ENCODE results near the gene ETNPPL. TPM values are rescaled to one million over a fixed set of nuclear protein-coding genes. Genes with fewer than 3 reads are reported as not detected.

The ETNPPL gene
- total RNA-seq, 1 donor from 2014 or later, result 2.9 TPM

DNA sequence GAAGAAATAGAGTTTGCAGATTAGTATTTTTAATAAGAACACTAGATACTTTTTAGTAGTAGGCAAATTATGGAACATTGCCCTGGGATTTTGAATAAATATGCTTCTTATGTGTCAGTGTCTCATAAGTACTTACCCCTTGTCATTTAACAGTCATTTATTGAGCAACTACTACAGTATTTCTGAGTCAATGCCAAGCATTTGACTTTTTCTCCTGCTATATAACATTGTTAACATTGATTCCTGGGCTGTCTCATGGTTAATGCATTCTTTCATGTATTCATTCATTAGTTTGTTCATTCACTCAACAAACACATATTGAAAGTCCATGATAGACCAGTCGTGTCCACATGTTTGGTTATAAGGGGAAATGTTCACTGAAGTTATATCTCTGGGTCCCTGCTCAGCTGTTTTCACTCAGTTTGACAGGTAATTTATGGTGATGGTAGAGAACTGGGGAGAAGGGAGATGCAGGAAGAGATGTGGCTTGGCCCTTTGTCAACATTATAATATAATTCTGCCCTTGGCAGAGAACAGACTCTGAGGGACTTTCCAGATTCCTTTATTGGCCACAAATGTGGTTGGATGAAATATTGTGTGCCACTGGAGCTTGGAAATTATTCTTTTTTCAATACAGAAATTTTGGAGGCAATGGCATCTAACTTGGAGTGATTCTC, 62.6 kb downstream of the ETNPPL start:
- Mint-ChIP-seq H3K27me3 (no peaks in the 10 kb centered on the region), H3K9me3 (no peaks in the 10 kb centered on the region), H3K27ac (no peak overlapping the region), H3K4me3 (no peak overlapping the region), H3K36me3 (no peaks in the 10 kb centered on the region), H3K4me1 (ENCODE audit: unreplicated experiment) (no peaks in the 10 kb centered on the region)
- TF ChIP-seq, protein P1, sequence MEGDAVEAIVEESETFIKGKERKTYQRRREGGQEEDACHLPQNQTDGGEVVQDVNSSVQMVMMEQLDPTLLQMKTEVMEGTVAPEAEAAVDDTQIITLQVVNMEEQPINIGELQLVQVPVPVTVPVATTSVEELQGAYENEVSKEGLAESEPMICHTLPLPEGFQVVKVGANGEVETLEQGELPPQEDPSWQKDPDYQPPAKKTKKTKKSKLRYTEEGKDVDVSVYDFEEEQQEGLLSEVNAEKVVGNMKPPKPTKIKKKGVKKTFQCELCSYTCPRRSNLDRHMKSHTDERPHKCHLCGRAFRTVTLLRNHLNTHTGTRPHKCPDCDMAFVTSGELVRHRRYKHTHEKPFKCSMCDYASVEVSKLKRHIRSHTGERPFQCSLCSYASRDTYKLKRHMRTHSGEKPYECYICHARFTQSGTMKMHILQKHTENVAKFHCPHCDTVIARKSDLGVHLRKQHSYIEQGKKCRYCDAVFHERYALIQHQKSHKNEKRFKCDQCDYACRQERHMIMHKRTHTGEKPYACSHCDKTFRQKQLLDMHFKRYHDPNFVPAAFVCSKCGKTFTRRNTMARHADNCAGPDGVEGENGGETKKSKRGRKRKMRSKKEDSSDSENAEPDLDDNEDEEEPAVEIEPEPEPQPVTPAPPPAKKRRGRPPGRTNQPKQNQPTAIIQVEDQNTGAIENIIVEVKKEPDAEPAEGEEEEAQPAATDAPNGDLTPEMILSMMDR (conservative IDR thresholded peaks at IDR 0.05), result no peak
- DNase-seq (ENCODE audit: extremely low spot score, unreplicated experiment), result no peak

DNA sequence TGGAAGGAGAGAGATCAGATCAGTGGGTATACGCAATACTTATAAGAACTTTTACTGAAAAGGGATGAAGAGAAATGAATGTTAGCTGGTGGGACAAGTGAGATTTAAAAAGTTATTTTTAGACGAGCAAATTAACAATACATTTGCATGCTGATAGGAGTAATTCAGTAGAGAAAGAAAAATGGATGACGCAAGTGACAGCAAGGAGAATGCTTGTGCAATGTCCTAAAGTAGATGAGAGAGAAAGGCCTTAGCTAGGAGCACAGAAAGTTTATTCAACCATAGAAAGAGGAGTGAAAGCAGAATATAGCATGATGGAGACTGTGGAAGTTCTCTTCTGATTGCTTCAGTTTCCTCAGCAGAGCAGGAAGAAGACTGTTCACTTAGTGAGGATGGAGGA, 66.7 kb downstream of the ETNPPL start:
- Mint-ChIP-seq H3K36me3 (no peaks in the 10 kb centered on the region), H3K27ac (no peak overlapping the region), H3K9me3 (no peaks in the 10 kb centered on the region), H3K4me1 (ENCODE audit: unreplicated experiment) (no peaks in the 10 kb centered on the region), H3K4me3 (no peak overlapping the region), H3K27me3 (no peaks in the 10 kb centered on the region)
- TF ChIP-seq, protein P1 (conservative IDR thresholded peaks at IDR 0.05), result no peak
- DNase-seq (ENCODE audit: extremely low spot score, unreplicated experiment), result no peak

DNA sequence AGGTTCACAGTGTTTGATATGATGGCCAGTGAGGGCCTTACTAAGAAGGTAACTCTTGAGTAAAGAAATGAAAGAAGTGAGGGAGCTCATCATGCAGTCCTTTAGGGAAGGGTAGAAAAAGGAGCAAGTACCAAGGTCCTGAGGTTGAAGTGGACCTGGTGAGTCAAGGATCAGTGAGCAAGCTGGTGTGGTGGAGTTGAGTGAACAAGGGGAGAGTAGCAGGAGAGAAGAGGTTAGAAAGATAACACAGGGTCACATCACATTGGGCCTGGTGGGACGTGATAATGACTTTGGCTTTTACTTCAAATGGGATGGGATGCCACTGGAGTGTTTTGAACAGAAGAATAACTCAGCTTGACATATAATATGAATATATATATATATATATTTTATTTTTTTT, 67.8 kb downstream of the ETNPPL start:
- H3K27ac Mint-ChIP-seq, result no peak overlapping the region
- TF ChIP-seq, protein P1 (conservative IDR thresholded peaks at IDR 0.05), result no peak
- H3K4me1 Mint-ChIP-seq (ENCODE audit: unreplicated experiment), result no peaks in the 10 kb centered on the region
- no peaks in the 10 kb centered on the region for H3K9me3 Mint-ChIP-seq
- H3K4me3 Mint-ChIP-seq, result no peak overlapping the region
- H3K27me3 Mint-ChIP-seq, result no peaks in the 10 kb centered on the region
- no peak for DNase-seq (ENCODE audit: extremely low spot score, unreplicated experiment)
- no peaks in the 10 kb centered on the region for H3K36me3 Mint-ChIP-seq

DNA sequence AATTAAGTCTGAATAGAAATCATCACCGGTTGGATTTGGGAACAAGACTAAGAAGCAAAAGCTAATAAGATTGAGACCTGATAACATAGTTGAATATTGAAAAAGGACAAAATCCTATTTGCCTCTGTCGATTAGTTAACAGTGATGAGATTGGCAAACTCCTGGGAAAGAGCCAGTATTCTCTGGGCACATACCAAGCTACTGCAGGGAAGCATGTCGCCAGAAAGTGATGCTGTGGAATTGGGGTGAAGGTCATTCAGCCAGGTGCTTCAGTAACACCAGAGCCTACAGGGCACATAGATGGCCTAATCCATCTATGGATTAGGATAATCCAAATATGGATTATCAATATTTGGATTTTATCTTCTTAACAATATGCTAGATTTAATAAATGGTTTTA, 68.4 kb downstream of the ETNPPL start:
- DNase-seq (ENCODE audit: extremely low spot score, unreplicated experiment), result no peak
- H3K36me3 Mint-ChIP-seq, result no peaks in the 10 kb centered on the region
- H3K9me3 Mint-ChIP-seq, result no peaks in the 10 kb centered on the region
- TF ChIP-seq, protein P1 (conservative IDR thresholded peaks at IDR 0.05), result no peak
- no peak overlapping the region for H3K27ac Mint-ChIP-seq
- no peaks in the 10 kb centered on the region for H3K27me3 Mint-ChIP-seq
- no peak overlapping the region for H3K4me3 Mint-ChIP-seq
- H3K4me1 Mint-ChIP-seq (ENCODE audit: unreplicated experiment), result no peaks in the 10 kb centered on the region

DNA sequence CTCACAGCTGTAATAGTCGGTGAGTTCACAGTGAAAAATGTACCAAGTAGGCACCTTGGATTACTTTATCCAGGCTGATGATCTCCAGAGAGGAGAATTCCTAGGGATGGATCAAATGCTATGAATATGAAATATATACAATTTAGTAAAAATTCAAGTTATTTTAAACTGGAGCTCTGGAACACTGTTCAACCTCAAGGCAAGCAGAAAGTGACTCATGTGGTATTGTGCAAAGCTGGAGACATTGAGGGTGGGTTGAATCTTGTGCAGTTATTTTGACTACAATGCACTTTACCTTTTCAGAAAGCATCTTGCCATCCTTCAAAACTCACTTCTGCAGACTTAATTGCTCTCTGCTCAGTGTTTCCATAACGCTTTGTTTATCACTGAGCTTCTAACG, 69.0 kb downstream of the ETNPPL start:
- TF ChIP-seq, protein P1 (conservative IDR thresholded peaks at IDR 0.05), result no peak
- no peak for DNase-seq (ENCODE audit: extremely low spot score, unreplicated experiment)
- Mint-ChIP-seq H3K36me3 (no peaks in the 10 kb centered on the region), H3K9me3 (no peaks in the 10 kb centered on the region), H3K27me3 (no peaks in the 10 kb centered on the region), H3K4me1 (ENCODE audit: unreplicated experiment) (no peaks in the 10 kb centered on the region), H3K4me3 (no peak overlapping the region), H3K27ac (no peak overlapping the region)
